Measurements from ENCODE around the gene MEGF6. TPM values are rescaled to one million over a fixed set of nuclear protein-coding genes. Genes with fewer than 3 reads are reported as not detected.

The MEGF6 gene
- total RNA-seq, 2 donors from 2014 or later = 273 to 304 TPM

GRCh38 chr1:3614755-3615742, 3.7 kb upstream of the MEGF6 start:
- no peak for DNase-seq (ENCODE audit: low spot score)
- Histone ChIP-seq H3K36me3 (no peaks in the 10 kb centered on the region), H3K27me3 (replicated peaks; ENCODE audit: insufficient read depth) (no peaks in the 10 kb centered on the region), H3K4me1 (ENCODE audit: control insufficient read depth in 1 of 2, low read depth in 2 of 2) (peaks cover 12 to 13% of the 10 kb centered on the region in 2 donors), H3K4me3 (no peak overlapping the region), H3K27ac (no peak overlapping the region), H3K9me3 (no peaks in the 10 kb centered on the region)
- no peak for ATAC-seq (ENCODE audit: insufficient number of reproducible peaks, low FRiP score, low read depth)
- peak; percentile 45 for TF ChIP-seq CTCF (IDR thresholded peaks at IDR 0.05)

GRCh38 chr1:3612123-3612522, 815 bp upstream of the MEGF6 start:
- H3K36me3 ChIP-seq = no peaks in the 10 kb centered on the region
- peaks cover 12 to 13% of the 10 kb centered on the region in 2 donors for H3K4me1 ChIP-seq (ENCODE audit: control insufficient read depth in 1 of 2, low read depth in 2 of 2)
- no peak for DNase-seq (ENCODE audit: low spot score)
- ATAC-seq (ENCODE audit: insufficient number of reproducible peaks, low FRiP score, low read depth) = no peak
- H3K27me3 ChIP-seq (replicated peaks; ENCODE audit: insufficient read depth) = no peaks in the 10 kb centered on the region
- no peaks in the 10 kb centered on the region for H3K9me3 ChIP-seq
- no peak for TF ChIP-seq CTCF (IDR thresholded peaks at IDR 0.05)
- no peak overlapping the region for H3K27ac ChIP-seq
- peak overlapping the region; percentile 67 for H3K4me3 ChIP-seq

GRCh38 chr1:3610527-3611169, 660 bp downstream of the MEGF6 start:
- H3K27ac ChIP-seq = no peak overlapping the region
- H3K27me3 ChIP-seq (replicated peaks; ENCODE audit: insufficient read depth) = no peaks in the 10 kb centered on the region
- DNase-seq (ENCODE audit: low spot score) (no peak), ATAC-seq (ENCODE audit: insufficient number of reproducible peaks, low FRiP score, low read depth) (no peak)
- H3K36me3 ChIP-seq = no peaks in the 10 kb centered on the region
- no peak for TF ChIP-seq CTCF (IDR thresholded peaks at IDR 0.05)
- H3K4me3 ChIP-seq = peak overlapping the region; percentile 67
- H3K4me1 ChIP-seq (ENCODE audit: control insufficient read depth in 1 of 2, low read depth in 2 of 2) = peaks cover 12 to 13% of the 10 kb centered on the region in 2 donors
- no peaks in the 10 kb centered on the region for H3K9me3 ChIP-seq

GRCh38 chr1:3609769-3610526, 1.4 kb downstream of the MEGF6 start:
- no peak for TF ChIP-seq CTCF (IDR thresholded peaks at IDR 0.05)
- Histone ChIP-seq H3K4me3 (no peak overlapping the region), H3K27me3 (replicated peaks; ENCODE audit: insufficient read depth) (no peaks in the 10 kb centered on the region)

More at GRCh38 chr1:3609769-3610526, 1.4 kb downstream of the MEGF6 start:
- Histone ChIP-seq H3K27ac (no peak overlapping the region), H3K4me1 (ENCODE audit: control insufficient read depth in 1 of 2, low read depth in 2 of 2) (peaks cover 12 to 13% of the 10 kb centered on the region in 2 donors), H3K36me3 (no peaks in the 10 kb centered on the region), H3K9me3 (no peaks in the 10 kb centered on the region)
- DNase-seq (ENCODE audit: low spot score) = no peak
- ATAC-seq (ENCODE audit: insufficient number of reproducible peaks, low FRiP score, low read depth) = no peak

Data from thoracic aorta (tissue), 2 donors.